Fibroblast of pulmonary artery (primary cell): ENCODE data around the gene ZFHX3.

ENCODE experiments used
- DNase-seq: peaks from one replicate; pipeline ENCODE4 v3.0.0-alpha.2; 2010; ENCODE audit warnings: low read depth
- H3K4me3 ChIP-seq: replicated peaks from 2 replicates; pipeline ENCODE4 v1.5.1; 2011; ENCODE audit warnings: low read depth, mild to moderate bottlenecking, control low read depth, low read length, moderate library complexity
- TF ChIP-seq, protein P1 (sequence below): IDR thresholded peaks from 2 replicates; pipeline ENCODE4 v1.5.1; 2011; ENCODE audit warnings: mild to moderate bottlenecking, control low read depth, low read length, inconsistent platforms; ENCODE audit errors: missing control alignments

ZFHX3 gene

DNA sequence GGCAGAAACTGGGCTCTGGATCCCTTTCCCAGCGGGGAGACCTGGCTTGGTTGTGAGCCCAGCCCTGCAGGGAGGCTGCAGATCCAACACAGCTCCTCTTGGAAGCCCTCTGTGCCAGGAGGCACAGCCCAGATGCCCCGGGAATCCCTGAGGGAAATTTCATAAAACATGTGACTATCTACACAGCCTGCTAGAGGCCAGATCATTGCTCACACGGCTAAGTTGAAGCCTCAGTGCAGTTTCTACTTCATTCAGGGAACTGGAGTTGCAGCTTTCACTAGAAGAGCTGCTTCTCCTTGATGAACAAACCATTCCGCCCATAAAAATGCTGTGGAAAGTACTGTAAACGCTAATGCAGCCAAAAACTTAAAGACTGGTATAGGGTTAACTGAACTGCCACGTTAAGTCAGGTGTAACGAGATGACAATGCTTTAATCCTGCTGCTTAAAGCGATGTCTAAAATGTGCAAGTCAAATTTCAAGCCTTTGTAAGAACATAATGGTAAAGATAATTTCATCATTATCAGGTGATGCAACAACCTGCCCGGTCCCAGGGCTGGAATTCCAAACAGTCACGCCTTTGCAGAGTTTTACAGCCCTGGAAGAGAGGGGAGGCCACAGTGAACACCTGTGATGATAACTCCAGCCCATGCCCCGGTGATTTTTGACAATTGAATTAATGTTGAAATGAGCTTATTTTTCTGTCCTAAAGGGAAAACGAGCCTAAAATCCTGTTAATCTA lies 172.5 kb downstream of the ZFHX3 start:
- DNase-seq: no peak
- no peak overlapping the region for H3K4me3 ChIP-seq
- TF ChIP-seq, protein P1, sequence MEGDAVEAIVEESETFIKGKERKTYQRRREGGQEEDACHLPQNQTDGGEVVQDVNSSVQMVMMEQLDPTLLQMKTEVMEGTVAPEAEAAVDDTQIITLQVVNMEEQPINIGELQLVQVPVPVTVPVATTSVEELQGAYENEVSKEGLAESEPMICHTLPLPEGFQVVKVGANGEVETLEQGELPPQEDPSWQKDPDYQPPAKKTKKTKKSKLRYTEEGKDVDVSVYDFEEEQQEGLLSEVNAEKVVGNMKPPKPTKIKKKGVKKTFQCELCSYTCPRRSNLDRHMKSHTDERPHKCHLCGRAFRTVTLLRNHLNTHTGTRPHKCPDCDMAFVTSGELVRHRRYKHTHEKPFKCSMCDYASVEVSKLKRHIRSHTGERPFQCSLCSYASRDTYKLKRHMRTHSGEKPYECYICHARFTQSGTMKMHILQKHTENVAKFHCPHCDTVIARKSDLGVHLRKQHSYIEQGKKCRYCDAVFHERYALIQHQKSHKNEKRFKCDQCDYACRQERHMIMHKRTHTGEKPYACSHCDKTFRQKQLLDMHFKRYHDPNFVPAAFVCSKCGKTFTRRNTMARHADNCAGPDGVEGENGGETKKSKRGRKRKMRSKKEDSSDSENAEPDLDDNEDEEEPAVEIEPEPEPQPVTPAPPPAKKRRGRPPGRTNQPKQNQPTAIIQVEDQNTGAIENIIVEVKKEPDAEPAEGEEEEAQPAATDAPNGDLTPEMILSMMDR: no peak

DNA sequence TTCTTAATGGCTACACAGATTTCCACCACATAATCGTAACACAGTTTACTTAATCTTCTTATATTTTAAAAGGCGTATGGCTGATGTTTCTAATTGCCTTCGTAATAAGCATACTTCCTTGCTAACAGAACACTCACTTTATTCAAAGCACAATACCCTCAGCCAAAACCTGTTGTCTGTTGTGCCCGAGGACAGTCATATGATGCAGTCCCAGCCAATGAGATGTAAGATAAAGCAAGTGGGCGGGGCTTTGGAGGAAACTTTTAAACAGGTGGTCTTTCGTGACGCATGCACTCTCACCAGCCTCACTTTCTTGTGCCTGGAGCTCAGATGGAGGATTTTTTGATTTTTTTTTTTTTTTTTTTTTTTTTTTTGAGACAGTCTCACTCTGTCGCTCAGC lies 174.1 kb downstream of the ZFHX3 start:
- no peak overlapping the region for H3K4me3 ChIP-seq
- DNase-seq: no peak
- TF ChIP-seq, protein P1: no peak

DNA sequence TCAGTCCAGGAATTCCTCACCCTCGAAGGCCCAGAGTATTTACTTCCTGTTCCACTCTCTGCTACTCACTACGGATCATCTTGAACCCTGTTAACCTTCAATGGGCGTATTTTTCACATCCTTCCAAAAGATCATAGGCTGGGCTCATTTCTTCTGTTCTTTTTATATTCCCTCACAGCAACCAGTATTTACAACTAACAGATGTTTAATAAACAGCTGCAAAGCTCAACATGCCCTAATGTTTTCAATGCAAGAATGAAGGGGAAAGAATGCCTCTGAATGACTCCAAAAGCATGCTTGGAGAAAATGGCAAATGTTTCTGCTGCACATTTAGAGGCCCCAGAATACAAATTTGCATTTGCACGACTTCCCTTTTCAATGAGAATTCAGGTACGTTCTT lies 174.9 kb downstream of the ZFHX3 start:
- TF ChIP-seq, protein P1: no peak
- no peak overlapping the region for H3K4me3 ChIP-seq
- DNase-seq: no peak

DNA sequence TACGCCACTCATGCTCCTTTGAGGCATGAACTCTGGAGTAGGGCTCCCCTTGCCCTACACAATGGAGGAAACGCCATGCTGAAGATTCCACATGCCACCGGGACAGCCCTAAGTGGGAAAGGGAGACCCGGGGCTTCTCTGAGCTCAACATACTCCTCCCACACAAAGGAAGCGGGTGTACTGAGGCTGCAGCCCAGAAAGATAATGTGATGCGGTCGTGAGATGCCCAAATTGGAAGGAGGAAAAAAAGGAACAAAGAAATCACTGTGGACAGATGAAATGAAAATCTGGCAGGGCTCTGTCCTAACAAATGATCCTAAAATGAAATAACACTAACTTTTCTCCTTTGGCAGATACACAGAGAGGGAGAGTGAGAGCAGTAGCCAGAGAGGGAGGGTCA lies 182.1 kb downstream of the ZFHX3 start:
- no peak overlapping the region for H3K4me3 ChIP-seq
- no peak for DNase-seq
- TF ChIP-seq, protein P1: no peak

DNA sequence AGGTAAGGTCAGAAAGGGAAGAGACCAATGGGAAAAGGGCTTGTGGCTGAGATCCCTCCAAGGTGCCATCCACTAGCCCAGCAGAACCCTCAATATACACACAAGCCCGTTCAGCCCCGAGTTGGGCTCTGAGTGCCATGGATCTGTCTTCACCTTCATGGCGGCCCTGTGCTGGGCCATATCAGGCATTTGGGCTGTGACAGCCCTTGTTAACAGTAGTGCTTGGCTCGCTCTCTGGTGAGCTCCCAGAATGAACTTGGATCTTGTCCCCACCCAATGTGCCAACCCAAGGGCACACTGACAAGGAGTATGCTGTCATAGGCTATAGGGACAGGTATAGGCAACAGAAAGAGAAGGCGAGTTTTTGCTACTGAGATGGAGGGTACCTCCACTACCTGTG lies 182.7 kb downstream of the ZFHX3 start:
- DNase-seq: no peak
- H3K4me3 ChIP-seq: no peak overlapping the region
- TF ChIP-seq, protein P1: no peak

DNA sequence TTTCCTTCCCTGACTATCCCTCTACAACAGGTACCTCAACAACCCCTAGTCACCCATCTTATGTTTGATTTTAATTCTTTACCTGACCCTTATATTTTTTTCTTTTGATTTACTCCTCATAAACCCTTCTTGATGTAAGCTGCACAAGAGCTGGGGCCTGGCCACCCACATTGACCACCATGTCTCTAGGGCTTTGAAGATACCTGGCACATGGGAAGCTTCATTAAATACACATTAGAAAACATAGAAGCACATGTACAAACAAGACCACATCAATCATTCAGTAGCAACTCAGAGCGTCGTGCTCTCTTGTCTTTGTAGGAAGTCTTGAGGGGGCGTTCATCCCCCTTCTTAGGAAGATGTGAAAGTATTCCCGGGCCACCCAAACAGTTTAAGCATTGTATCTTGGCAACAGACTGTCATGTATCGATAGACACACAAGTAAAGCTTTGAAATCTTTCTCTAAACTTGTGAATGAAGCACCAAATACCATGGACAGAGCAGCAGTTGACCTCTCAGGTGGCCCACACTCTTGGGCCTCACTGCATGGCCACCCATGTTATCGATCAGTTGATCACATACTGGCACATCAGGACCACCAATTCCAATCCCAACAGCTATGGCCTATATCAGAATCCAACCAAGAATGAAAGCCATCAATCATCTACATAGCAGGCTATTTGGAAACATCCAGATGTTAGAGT lies 183.6 kb downstream of the ZFHX3 start:
- no peak overlapping the region for H3K4me3 ChIP-seq
- TF ChIP-seq, protein P1: no peak
- no peak for DNase-seq
